ENCODE results near the gene LYAR. TPM values are rescaled to one million over a fixed set of nuclear protein-coding genes. Genes with fewer than 3 reads are reported as not detected.

The LYAR gene
- polyA plus RNA-seq, 1 of the 3 experiments (the other 2 are of a cell fraction) = 11.2 TPM

- TF ChIP-seq ELF1 (IDR thresholded peaks at IDR 0.05) (no peak), EZH2phosphoT487 (IDR thresholded peaks at IDR 0.05; ENCODE audit: borderline replicate concordance, low read depth) (no peak), NFIC (IDR thresholded peaks at IDR 0.05; ENCODE audit: borderline replicate concordance) (no peak), MXI1 (IDR thresholded peaks at IDR 0.05; ENCODE audit: low read depth, low read length) (no peak), MEF2A (IDR thresholded peaks at IDR 0.05; ENCODE audit: borderline replicate concordance, low read depth) (no peak), RAD21 (IDR thresholded peaks at IDR 0.05; ENCODE audit: low read length) (no peak), TAF1 (IDR thresholded peaks at IDR 0.05; ENCODE audit: borderline replicate concordance, low read depth, low read length) (no peak), RCOR1 (IDR thresholded peaks at IDR 0.05; ENCODE audit: low read length) (no peak), ZBTB33 (IDR thresholded peaks at IDR 0.05; ENCODE audit: borderline replicate concordance, low read depth) (no peak)
- TF ChIP-seq, protein P1, sequence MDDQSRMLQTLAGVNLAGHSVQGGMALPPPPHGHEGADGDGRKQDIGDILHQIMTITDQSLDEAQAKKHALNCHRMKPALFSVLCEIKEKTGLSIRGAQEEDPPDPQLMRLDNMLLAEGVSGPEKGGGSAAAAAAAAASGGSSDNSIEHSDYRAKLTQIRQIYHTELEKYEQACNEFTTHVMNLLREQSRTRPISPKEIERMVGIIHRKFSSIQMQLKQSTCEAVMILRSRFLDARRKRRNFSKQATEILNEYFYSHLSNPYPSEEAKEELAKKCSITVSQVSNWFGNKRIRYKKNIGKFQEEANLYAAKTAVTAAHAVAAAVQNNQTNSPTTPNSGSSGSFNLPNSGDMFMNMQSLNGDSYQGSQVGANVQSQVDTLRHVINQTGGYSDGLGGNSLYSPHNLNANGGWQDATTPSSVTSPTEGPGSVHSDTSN (IDR thresholded peaks at IDR 0.05) = no peak
- TF ChIP-seq, protein P2, sequence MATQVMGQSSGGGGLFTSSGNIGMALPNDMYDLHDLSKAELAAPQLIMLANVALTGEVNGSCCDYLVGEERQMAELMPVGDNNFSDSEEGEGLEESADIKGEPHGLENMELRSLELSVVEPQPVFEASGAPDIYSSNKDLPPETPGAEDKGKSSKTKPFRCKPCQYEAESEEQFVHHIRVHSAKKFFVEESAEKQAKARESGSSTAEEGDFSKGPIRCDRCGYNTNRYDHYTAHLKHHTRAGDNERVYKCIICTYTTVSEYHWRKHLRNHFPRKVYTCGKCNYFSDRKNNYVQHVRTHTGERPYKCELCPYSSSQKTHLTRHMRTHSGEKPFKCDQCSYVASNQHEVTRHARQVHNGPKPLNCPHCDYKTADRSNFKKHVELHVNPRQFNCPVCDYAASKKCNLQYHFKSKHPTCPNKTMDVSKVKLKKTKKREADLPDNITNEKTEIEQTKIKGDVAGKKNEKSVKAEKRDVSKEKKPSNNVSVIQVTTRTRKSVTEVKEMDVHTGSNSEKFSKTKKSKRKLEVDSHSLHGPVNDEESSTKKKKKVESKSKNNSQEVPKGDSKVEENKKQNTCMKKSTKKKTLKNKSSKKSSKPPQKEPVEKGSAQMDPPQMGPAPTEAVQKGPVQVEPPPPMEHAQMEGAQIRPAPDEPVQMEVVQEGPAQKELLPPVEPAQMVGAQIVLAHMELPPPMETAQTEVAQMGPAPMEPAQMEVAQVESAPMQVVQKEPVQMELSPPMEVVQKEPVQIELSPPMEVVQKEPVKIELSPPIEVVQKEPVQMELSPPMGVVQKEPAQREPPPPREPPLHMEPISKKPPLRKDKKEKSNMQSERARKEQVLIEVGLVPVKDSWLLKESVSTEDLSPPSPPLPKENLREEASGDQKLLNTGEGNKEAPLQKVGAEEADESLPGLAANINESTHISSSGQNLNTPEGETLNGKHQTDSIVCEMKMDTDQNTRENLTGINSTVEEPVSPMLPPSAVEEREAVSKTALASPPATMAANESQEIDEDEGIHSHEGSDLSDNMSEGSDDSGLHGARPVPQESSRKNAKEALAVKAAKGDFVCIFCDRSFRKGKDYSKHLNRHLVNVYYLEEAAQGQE (IDR thresholded peaks at IDR 0.05; ENCODE audit: low read depth, low read length) = no peak
- Histone ChIP-seq H3K9ac (no peak overlapping the region), H2AFZ (ENCODE audit: low read depth) (no peak overlapping the region), H3K9me2 (no peaks in the 10 kb centered on the region), H3K4me3 (ENCODE audit: low read depth in 2 of 2, low read length in 1 of 2) (no peak overlapping the region), H3K79me2 (ENCODE audit: insufficient read depth) (no peaks in the 10 kb centered on the region), H3F3A (replicated peaks; ENCODE audit: insufficient read depth) (no peaks in the 10 kb centered on the region), H3K4me1 (ENCODE audit: control insufficient read depth in 1 of 2, insufficient read depth in 2 of 2, low read depth in 1 of 2, low read length in 1 of 2) (no peaks in the 10 kb centered on the region), H3K27me3 (ENCODE audit: insufficient read depth) (no peaks in the 10 kb centered on the region), H3K36me3 (replicated peaks in 1 of 2; ENCODE audit: control insufficient read depth in 1 of 2, insufficient read depth in 2 of 2, low read length in 1 of 2) (peaks cover 6 to 25% of the 10 kb centered on the region in 2 experiments), H4K20me1 (ENCODE audit: insufficient read depth) (no peaks in the 10 kb centered on the region), H3K27ac (ENCODE audit: low read depth in 2 of 2, low read length in 1 of 2) (no peak overlapping the region), H3K9me3 (no peaks in the 10 kb centered on the region), H3K4me2 (no peak overlapping the region)
- CTCF ChIA-PET = no interaction called here
- DNase-seq = no peak
- WGBS (ENCODE audit: low lambda C conversion rate) = 88% methylated on average over 18 of the region's 18 CpGs
- POLR2A ChIA-PET = no interaction called here
These were observed 32.2 kb upstream of the LYAR start for GRCh38 chr4:4321951-4322688.

Data from SK-N-SH (cell line).